ENCODE results near the gene ZDHHC3. TPM values are rescaled to one million over a fixed set of nuclear protein-coding genes. Genes with fewer than 3 reads are reported as not detected.

ZDHHC3 gene, protein sequence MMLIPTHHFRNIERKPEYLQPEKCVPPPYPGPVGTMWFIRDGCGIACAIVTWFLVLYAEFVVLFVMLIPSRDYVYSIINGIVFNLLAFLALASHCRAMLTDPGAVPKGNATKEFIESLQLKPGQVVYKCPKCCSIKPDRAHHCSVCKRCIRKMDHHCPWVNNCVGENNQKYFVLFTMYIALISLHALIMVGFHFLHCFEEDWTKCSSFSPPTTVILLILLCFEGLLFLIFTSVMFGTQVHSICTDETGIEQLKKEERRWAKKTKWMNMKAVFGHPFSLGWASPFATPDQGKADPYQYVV
- 10 to 100 TPM in 11 of 12 donors, not detected in 1; 38.6 to 62.5 (median 50.4) TPM for polyA plus RNA-seq (ENCODE audit: insufficient read length in 12 of 12)
- long read RNA-seq, donor 1, transcript ZDHHC3-205 (7 exons, 2,687 nt), result major isoform, 15 of 23 reads
- long read RNA-seq, donor 1, partial matches to known transcripts, result 6 of 23 reads
- long read RNA-seq, donor 1, other reads (novel, unspliced or antisense), result 0 of 23 reads
- long read RNA-seq, donor 2, transcript ZDHHC3-205 (7 exons, 2,687 nt), result major isoform, 5 of 7 reads
- long read RNA-seq, donor 2, partial matches to known transcripts, result 0 of 7 reads
- long read RNA-seq, donor 2, other reads (novel, unspliced or antisense), result 0 of 7 reads
- long read RNA-seq, donor 3, partial matches to known transcripts, result 0 of 3 reads
- long read RNA-seq, donor 3, other reads (novel, unspliced or antisense), result 0 of 3 reads
- long read RNA-seq, donor 4, partial matches to known transcripts, result 0 of 2 reads
- long read RNA-seq, donor 4, other reads (novel, unspliced or antisense), result 0 of 2 reads
- long read RNA-seq, donor 5, transcript ZDHHC3-205 (7 exons, 2,687 nt), result major isoform, 7 of 9 reads
- long read RNA-seq, donor 5, partial matches to known transcripts, result 0 of 9 reads
- long read RNA-seq, donor 5, other reads (novel, unspliced or antisense), result 0 of 9 reads
- long read RNA-seq, donor 6, transcript ZDHHC3-205 (7 exons, 2,687 nt), result major isoform, 7 of 8 reads
- long read RNA-seq, donor 6, partial matches to known transcripts, result 0 of 8 reads
- long read RNA-seq, donor 6, other reads (novel, unspliced or antisense), result 0 of 8 reads
- long read RNA-seq, donor 7, partial matches to known transcripts, result 0 of 2 reads
- long read RNA-seq, donor 7, other reads (novel, unspliced or antisense), result 0 of 2 reads
- long read RNA-seq, donor 8, partial matches to known transcripts, result 0 of 5 reads
- long read RNA-seq, donor 8, other reads (novel, unspliced or antisense), result 0 of 5 reads
- long read RNA-seq, donor 9, transcript ZDHHC3-205 (7 exons, 2,687 nt), result major isoform, 6 of 6 reads
- long read RNA-seq, donor 9, partial matches to known transcripts, result 0 of 6 reads
- long read RNA-seq, donor 9, other reads (novel, unspliced or antisense), result 0 of 6 reads
- long read RNA-seq, donor 10, transcript ZDHHC3-205 (7 exons, 2,687 nt), result major isoform, 8 of 9 reads
- long read RNA-seq, donor 10, partial matches to known transcripts, result 0 of 9 reads
- long read RNA-seq, donor 10, other reads (novel, unspliced or antisense), result 0 of 9 reads
- long read RNA-seq, donor 11, transcript ZDHHC3-205 (7 exons, 2,687 nt), result major isoform, 5 of 7 reads
- long read RNA-seq, donor 11, partial matches to known transcripts, result 0 of 7 reads
- long read RNA-seq, donor 11, other reads (novel, unspliced or antisense), result 0 of 7 reads

DNA sequence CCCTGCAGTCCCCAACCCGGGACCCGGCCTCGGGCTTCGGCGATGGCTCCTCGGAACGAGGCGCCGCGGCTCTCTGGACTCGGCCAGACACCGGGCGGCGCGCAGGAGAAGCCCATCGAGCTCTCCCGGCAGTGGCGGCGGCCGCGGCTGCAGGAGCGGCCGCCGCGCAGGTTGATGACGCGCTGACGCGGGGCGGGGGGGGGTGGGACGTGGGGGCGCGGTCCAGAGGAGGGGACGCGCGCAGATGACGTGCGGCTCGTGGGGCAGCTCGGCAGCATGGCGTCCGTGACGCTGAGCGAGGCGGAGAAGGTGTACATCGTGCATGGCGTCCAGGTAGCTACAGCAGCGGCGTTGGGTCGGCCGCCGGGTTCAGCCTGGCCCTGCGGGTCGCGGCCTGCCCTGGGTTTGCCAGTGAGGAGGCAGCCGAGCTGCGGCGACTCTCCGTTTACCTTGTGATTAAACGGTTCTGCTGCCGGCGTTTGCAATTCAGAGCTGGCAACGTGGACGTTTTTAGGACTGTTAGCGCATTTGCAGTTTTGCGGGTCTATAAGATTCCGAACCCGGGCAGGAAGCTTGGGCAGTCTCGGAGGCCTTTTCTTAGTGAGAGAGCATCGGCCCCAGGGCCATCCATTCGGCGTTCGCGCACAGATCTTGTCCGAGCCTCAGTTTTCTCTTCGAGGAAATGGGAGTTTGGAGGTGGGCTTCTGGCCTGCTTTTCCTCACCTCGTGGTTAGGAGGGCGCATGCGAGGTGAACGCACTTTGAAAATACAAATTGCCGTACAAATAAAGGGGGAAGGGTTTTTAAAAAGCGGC lies at the start of gene ZDHHC3, which contains the start of gene EXOSC7:
Gene ZDHHC3, minus strand, starts transcription at position 173 of the 814 bp plus-strand sequence. CDS start 16,738 bp downstream, outside the sequence.
Gene EXOSC7, plus strand, starts transcription at position 243 of the 814 bp plus-strand sequence. Its CDS starts 34 bp downstream, at position 277.
- DNase-seq, result peak; percentile 91

DNA sequence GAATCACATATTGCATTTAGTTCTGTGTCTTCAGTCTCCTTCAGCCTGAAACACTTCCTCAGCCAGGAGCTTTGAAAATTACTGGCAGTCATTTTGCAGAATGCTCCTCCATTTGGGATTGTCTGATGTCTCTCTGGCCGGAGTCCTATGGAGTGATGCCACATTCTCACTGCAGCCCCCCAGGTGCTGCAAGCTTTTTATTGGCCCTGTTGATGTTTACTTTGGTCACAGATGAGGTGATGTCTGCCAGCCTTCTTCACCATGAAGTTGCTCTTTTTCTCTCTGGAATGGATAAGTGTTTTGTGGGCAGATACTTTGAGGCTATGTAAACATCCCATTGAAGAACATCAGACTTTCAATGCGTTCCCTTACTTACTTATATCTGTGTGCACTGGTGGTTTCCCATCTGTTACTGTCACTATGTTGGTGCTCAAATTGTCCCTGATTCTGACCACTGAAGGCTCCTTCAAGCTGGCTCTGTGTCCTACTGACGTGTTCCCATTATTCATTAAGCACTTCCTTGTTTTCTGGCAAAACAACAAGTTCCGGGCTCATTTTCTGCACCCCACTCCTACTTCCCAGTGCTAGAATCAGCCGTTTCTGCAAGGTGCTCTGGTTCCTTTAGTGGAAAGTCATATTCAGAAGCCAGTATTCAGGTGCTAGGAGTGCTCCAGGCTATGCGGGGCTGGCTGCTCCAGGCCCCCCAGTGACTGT lies 48.7 kb upstream of the ZDHHC3 start:
- DNase-seq, result no peak

DNA sequence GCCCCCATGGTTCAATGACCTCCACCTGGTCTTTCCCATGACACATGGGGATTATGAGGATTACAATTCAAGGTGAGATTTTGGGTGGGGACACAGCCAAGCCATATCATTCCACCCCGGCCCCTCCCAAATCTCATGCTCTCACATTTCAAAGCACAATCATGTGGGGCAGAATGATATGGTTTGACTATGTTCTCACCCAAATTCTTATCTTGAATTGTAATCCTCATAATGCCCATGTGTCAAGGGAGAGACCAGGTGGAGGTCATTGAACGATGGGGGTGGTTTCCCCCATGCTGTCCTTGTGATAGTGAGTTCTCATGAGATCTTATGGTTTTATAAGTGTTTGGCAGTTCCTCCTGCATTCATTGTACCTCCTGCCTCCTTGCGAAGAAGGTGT lies 47.7 kb upstream of the ZDHHC3 start:
- no peak for DNase-seq

DNA sequence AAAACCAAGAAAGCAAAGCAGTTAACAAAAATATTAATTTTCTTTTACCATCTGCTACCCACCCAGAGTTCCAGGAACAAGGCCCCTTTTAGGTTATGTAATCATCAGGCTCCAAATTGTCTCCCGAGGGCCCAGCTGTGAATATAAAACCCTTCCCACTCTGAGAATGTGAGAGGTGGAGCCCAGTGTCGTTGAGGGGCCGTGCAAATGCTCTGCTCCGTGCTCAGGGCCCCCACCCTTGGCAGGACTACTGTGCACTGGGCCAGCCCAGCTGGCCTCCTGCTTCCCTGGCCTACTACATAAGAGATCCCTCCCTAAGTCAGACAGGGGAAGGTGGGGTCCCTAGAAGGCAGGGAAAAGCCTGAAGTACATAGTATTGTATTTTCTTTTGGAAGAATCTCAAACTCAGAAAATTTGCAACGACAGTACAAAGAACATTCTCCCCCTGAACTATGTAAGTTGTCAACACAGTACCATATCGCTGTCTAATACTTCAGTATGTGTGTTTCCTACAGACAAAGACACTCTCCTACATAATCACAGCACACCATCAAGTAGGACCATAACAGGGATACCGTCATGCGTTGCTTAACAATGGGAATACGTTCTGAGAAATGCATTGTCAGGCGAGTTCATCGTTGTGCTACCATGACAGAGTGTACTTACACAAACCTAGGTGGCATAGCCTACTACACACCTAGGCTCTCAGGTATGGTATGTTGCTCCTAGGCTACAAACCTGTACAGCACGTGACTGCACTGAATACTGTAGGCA lies 45.7 kb upstream of the ZDHHC3 start:
- peak; percentile 89 for DNase-seq

DNA sequence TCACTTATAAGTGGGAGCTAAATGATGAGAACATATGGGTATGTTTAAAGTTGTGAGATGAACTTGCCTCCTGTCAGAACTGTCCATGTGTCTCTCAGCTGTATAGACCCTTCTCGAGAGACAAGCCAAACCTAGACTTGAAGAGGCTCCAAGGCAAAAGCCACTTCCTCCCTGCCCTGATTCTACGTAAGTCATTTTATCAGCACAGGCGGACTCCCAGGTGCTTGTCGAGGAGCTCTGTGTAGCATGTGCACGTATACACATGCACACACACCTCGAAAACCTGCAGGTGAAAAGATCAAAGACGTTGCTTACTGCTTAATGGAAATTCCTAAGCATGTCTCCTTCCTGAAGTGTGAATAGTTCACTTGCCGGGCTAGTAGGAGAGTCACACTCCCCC lies 44.6 kb upstream of the ZDHHC3 start:
- no peak for DNase-seq

DNA sequence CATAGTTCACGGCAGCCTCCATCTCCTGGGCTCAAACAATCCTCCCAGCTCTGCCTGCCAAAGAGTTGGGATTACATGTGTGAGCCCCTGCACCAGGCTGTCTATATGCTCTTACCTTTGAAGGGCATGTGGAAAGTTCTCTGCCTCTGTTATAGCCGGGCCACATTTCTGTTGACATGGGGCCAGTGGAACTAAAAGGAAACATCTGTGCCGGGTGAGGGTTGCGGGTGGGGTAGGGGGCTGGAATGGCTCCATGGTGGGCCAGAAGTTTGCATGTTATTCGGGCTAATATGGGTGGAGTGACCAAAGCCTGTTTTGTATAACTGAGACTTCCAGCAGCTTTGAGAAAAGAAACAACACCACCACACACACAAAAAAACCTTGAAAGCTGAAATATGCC lies 41.8 kb upstream of the ZDHHC3 start:
- no peak for DNase-seq

DNA sequence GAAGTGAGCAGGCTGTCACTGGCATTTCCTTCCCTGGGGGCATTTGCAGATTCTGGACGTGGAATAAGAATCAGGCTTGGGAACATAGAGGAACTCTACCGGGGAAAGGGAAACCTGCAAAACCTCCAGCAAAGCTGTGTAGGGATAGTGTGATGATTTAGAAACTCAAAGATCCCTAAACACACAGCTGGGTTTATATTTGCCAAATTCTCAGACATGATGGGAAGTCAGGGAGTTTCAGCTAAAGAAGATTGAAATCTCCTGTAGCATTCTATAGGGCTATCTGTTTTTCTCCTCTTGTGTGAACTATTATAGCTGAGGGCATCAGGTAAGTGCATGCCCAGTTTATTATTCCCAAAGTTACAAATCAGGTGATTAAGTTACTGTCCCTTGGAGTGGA lies 40.9 kb upstream of the ZDHHC3 start:
- DNase-seq, result no peak

DNA sequence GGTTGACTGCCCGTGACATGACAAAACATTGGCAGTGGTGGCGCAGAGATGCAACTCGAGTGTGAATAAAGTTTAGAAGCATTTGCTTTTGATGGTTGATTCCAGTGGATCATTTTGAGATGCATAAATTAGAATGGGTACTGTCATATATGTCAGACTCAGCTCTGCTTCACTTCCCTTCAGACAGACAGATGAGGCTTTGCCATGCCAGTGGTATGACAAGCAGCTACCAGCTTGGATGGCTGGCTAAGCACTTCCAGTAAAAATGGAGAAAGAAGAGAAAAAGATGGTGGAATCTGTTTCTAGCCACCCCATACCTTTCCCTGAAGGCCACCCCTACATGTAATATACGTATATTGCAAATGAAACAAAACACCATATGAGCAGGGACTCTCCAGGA lies 36.6 kb upstream of the ZDHHC3 start:
- DNase-seq, result no peak

DNA sequence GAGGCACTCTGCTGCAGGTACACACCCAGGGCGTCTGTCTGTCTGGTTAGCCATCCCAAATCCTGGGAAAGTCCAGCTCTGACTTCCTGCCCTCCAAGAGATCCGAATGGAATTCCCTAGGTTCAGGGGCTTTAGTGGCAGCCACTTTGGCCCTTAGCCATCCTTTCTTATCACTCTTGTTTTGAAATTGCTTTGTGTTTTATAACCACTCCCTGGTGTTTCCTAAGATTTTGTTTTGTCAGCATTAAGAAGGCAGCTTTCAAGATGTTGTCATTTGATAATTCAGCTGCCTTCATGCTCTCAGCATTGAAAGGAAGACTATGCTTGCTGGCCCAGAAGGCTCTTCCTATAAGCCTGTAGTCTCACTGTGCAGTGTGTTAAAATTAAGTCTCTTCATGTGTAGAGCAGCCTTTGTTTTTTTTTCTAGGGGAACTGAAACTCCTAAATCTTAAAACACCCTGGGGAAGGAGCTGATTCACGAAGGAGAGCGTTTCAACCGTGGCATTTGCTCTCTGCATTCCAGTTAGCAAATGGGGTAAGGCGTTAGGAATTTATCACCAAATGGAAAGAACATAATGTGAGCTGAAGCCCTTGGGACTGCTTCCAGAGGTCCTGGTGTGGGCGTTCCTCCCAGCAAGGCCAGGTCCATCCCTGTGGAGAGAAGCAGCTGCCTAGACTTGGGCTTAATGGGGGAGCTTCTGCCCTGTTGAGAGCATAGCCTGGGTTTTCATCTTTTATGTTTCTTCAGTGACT lies 36.0 kb upstream of the ZDHHC3 start:
- no peak for DNase-seq

DNA sequence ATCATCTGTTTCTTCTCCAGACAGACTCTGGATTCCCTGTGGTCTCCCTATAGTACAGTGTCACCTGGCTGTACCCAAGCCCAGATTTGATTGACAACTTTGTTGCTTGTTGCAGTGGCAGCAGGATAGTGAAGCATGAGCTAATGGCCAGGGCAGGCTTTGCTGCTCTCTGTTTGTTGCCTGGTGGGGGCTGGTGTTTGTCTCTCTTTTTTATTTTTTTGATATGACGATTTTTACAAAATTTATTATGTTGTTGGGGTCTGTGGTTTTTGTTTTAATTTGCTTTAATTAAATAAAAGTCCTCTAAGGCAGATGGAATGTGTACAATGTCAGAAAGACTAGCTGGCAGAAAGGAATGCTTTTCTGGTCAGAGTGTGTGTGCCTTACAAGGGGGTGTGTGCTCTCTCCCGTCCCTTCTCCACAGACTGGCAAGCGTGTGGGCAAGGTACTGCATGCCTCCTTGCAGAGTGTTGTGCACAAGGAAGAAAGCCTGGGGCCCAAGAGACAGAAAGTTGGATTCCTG lies 34.9 kb upstream of the ZDHHC3 start:
- no peak for DNase-seq

DNA sequence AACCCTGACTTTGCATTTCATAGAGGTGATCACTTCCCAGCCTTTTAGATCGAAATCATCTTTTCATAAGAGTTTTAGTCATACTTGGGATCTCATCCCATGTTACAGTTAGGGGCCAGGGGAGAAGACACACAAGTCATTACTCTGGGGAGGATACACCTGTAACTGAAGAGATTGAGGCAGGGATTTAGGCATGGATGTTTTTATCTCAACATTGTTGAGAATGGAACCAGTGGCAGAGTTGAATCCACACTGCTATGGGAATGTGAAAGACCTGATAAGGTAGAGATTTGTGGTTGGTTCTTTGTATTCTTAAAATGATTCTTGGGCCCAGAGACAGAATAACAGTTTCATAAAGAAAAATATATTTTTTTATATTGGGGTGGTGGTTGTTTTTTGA lies 33.9 kb upstream of the ZDHHC3 start:
- DNase-seq, result no peak

DNA sequence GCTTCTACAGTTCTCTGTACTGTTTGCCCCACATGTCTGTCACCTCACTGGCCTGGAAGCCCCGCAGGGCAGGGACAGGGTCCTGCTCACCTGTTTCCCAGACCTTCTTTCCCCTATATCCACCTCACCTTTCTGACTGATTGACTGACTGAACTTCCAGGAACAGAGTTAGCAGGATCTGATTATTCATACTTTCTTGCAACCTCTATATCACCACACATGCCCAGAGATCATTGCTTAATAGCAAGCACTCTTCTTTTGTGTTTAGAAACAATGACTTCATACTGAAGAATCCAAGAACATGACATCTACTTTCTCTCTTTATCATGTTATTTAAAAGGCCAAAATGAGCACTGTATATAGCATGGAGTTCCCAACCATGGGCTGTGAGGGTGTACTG lies 32.1 kb upstream of the ZDHHC3 start:
- DNase-seq, result no peak

DNA sequence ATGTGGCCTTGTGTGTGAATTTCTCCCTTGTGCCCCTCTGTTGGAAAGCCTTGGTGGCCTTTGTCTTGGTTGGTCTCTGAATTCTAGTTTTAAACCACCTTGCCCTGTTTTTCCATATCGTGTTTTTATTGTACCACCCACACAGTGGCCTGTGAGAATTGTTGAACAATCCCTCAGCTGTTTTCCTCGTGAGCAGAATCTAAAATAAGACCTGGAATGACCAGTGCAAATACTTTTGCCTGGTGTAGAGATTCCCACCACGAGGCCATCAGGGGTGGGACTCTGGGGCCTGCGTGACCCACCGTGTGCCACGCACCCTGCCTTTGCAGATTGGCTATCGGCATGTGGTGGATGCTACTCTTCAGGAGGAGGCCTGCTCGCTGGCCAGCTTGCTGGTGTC lies 31.1 kb upstream of the ZDHHC3 start:
- no peak for DNase-seq

DNA sequence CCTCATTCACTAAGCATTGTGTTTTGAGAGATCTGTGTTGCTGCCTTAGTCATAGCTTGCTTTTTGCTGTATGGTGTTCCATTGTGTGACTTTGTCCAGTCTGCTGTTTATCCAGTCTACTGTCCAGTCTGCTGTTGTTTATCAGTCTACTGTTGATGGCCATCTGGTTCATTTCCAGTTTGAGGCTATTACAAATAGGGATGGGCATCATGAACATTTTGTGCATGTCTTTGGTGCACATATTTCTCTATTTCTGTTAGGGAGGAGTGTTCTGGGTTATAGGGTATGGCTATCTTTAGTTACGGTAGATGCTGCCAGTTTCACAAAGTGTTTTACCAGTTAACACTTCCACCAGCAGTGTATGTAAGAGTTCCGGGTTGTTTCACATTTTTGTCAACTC lies 27.9 kb upstream of the ZDHHC3 start:
- no peak for DNase-seq

DNA sequence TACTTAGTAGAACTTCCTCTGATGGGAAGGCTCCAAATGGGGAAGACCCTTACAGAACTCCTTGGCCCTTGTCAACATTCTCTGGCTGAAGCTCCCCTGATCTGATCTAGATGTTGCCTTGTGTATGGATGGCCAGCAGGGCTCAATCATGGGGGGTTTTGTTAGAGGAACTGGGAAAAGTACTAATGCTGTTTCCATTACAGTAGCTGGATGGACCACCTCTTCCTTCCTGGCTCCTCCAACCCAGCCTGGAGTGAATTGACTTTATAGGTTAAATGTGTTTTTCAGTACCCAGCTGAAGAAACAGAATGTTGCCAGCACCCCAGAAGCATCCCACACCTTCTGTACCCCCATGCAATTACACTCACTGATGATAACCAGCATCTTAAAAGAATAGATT lies 27.4 kb upstream of the ZDHHC3 start:
- DNase-seq, result no peak

DNA sequence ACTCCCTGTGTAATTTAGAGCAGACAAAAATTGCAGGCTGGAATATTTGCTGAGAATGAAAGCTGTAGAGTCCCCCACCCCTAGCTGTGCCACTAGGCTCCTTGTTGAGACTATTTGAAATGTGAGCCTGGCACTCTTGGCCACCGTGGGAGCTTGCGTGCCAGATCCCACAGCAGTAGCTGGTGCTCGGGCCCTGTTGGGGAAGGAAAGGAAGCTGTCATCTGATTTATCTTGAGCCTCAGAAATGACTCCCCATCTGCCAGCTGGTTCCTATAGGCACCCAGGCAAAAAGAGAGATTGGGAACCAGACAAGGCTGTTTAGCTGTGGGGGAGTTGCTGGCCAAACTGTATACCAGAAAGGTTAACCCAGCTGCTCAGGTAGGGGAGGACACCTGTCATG lies 26.7 kb upstream of the ZDHHC3 start:
- no peak for DNase-seq

DNA sequence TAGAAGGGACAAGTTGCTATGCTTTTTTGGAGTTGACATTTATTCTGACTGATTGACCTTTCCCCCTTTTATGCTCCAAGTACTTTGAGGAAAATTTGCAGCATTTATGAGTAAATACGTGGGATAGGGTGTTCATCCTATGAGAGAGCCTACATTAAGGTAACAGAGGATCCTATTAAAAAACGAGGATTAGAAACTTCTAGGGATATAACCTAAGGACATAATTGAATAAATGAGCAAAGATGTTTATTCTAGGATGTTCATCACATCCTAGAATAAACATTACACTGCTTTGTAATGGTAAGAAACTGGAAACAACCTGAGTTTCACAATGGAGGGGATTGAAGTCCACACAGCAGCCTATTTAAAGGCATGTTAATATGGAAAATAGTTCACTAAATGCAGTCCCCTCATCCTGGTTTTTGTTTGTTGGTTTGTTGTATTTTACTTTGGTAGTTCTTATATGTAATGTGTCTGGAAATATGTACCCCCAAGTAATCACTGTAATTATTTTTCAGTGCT lies 26.2 kb upstream of the ZDHHC3 start:
- DNase-seq, result no peak
